ENCODE data around the gene SLC25A24. TPM values are rescaled to one million over a fixed set of nuclear protein-coding genes. Genes with fewer than 3 reads are reported as not detected.
"Not testable (repeated sequence)": the region's sequence is repeated elsewhere in the genome, so short reads cannot be mapped to it uniquely, and the experiment has no call there.

Gene SLC25A24
- total and polyA plus RNA-seq, 4 donors: 1.3 to 8.6 (median 3.0) TPM

DNA sequence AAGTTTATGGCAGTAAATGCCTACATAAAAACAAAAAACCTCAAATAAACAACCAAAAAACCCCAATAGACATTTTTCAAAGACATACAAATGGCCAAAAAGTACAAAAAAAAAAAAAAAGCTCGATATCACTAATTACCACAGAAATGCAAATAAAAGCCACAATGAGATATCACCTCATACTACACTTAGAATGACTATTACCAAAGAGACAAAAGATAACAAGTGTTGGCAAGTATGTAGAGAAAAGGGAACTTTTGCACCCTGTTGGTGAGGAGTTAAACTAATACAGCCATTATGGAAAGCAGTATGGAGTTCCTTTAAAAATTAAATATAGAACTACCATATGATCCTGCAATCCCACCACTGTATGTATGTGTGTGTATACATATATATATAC lies 21.1 kb downstream of the SLC25A24 start:
- Histone ChIP-seq H3K27ac (ENCODE audit: low read depth in 1 of 2, low read length in 2 of 2) (no peak overlapping the region), H3K9ac (ENCODE audit: low read depth in 1 of 2, low read length in 2 of 2) (no peak overlapping the region), H3K27me3 (ENCODE audit: control insufficient read depth in 4 of 4, insufficient read depth in 4 of 4, low read length in 3 of 4) (no peaks in the 10 kb centered on the region), H3K4me1 (ENCODE audit: control insufficient read depth in 4 of 4, insufficient read depth in 4 of 4, low read length in 3 of 4) (no peaks in the 10 kb centered on the region), H3K36me3 (ENCODE audit: control insufficient read depth in 4 of 4, insufficient read depth in 3 of 4, low read depth in 1 of 4, low read length in 3 of 4) (peaks cover 0 to 5% (median 0%) of the 10 kb centered on the region in 4 donors), H3K9me3 (ENCODE audit: control insufficient read depth in 4 of 4, low read length in 3 of 4) (peaks cover 0 to 8% (median 3%) of the 10 kb centered on the region in 4 donors), H3K4me3 (ENCODE audit: low read depth in 1 of 3, low read length in 3 of 3) (no peak overlapping the region)
- no peak for DNase-seq (ENCODE audit: low spot score)
- 85% methylated on average over 1 of the region's 1 CpG for WGBS
- TF ChIP-seq TAF1 (conservative IDR thresholded peaks at IDR 0.05) (no peak), SP1 (IDR thresholded peaks at IDR 0.05) (no peak), JUND (IDR thresholded peaks at IDR 0.05) (no peak)

DNA sequence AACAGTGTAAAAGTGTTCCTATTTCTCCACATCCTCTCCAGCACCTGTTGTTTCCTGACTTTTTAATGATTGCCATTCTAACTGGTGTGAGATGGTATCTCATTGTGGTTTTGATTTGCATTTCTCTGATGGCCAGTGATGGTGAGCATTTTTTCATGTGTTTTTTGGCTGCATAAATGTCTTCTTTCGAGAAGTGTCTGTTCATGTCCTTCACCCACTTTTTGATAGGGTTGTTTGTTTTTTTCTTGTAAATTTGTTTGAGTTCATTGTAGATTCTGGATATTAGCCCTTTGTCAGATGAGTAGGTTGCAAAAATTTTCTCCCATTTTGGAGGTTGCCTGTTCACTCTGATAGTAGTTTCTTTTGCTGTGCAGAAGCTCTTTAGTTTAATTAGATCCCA lies 37.7 kb downstream of the SLC25A24 start:
- not testable (repeated sequence) for DNase-seq (ENCODE audit: low spot score)
- no CpG with 5 or more reads among the region's 1 CpG for WGBS

DNA sequence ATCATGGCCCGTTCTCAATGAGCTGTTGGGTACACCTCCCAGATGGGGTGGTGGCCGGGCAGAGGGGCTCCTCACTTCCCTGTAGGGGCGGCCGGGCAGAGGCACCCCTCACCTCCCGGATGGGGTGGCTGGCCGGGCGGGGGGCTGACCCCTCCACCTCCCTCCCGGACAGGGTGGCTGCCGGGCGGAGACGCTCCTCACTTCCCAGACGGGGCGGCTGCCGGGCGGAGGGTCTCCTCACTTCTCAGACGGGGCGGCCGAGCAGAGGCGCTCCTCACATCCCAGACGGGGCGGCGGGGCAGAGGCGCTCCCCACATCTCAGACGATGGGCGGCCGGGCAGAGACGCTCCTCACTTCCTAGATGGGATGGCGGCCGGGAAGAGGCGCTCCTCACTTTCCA lies 40.2 kb downstream of the SLC25A24 start:
- H3K9me3 ChIP-seq (ENCODE audit: control insufficient read depth in 4 of 4, low read length in 3 of 4); H3K4me3 ChIP-seq (ENCODE audit: low read depth in 1 of 3, low read length in 3 of 3); DNase-seq (ENCODE audit: low spot score); H3K36me3 ChIP-seq (ENCODE audit: control insufficient read depth in 4 of 4, insufficient read depth in 3 of 4, low read depth in 1 of 4, low read length in 3 of 4); H3K4me1 ChIP-seq (ENCODE audit: control insufficient read depth in 4 of 4, insufficient read depth in 4 of 4, low read length in 3 of 4); H3K9ac ChIP-seq (ENCODE audit: low read depth in 1 of 2, low read length in 2 of 2); H3K27ac ChIP-seq (ENCODE audit: low read depth in 1 of 2, low read length in 2 of 2); H3K27me3 ChIP-seq (ENCODE audit: control insufficient read depth in 4 of 4, insufficient read depth in 4 of 4, low read length in 3 of 4): not testable (repeated sequence)
- WGBS: 96% methylated on average over 23 of the region's 30 CpGs

More for the DNA sequence above, 37.7 kb downstream of the SLC25A24 start:
- H3K4me3 ChIP-seq (ENCODE audit: low read depth in 1 of 3, low read length in 3 of 3); H3K9me3 ChIP-seq (ENCODE audit: control insufficient read depth in 4 of 4, low read length in 3 of 4); H3K27me3 ChIP-seq (ENCODE audit: control insufficient read depth in 4 of 4, insufficient read depth in 4 of 4, low read length in 3 of 4); H3K4me1 ChIP-seq (ENCODE audit: control insufficient read depth in 4 of 4, insufficient read depth in 4 of 4, low read length in 3 of 4); H3K36me3 ChIP-seq (ENCODE audit: control insufficient read depth in 4 of 4, insufficient read depth in 3 of 4, low read depth in 1 of 4, low read length in 3 of 4); H3K27ac ChIP-seq (ENCODE audit: low read depth in 1 of 2, low read length in 2 of 2); H3K9ac ChIP-seq (ENCODE audit: low read depth in 1 of 2, low read length in 2 of 2): not testable (repeated sequence)

DNA sequence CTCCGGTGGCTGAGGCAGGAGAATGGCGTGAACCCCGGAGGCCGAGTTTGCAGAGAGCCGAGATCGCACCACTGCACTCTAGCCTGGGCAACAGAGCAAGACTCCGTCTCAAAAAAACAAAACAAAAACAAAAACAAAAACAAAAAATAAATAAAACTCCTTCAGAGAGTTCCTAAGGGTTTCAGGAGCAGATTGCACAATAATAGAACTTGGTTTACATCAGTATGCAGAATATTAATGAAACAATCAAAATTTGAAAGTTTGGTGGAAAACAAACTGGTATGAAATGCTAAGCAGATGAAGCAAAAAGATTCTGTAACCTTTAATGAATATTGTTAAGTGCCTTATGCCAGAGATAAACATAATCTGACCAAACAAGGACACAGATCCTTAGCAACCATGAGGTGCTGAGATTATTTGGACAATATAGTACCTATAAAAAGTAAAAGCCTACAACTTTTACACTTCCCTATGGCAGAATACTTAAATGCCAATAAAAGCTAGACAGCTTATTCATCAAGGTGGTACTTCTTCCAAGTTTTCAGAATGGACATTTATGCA lies 41.2 kb downstream of the SLC25A24 start:
- H3K4me1 ChIP-seq (ENCODE audit: control insufficient read depth in 4 of 4, insufficient read depth in 4 of 4, low read length in 3 of 4): no peaks in the 10 kb centered on the region
- no peaks in the 10 kb centered on the region for H3K27me3 ChIP-seq (ENCODE audit: control insufficient read depth in 4 of 4, insufficient read depth in 4 of 4, low read length in 3 of 4)
- H3K36me3 ChIP-seq (ENCODE audit: control insufficient read depth in 4 of 4, insufficient read depth in 3 of 4, low read depth in 1 of 4, low read length in 3 of 4): no peaks in the 10 kb centered on the region
- H3K9ac ChIP-seq (ENCODE audit: low read depth in 1 of 2, low read length in 2 of 2): no peak overlapping the region
- WGBS: 91% methylated on average over 7 of the region's 7 CpGs
- H3K4me3 ChIP-seq (ENCODE audit: low read depth in 1 of 3, low read length in 3 of 3): no peak overlapping the region
- DNase-seq (ENCODE audit: low spot score): no peak
- no peak overlapping the region for H3K27ac ChIP-seq (ENCODE audit: low read depth in 1 of 2, low read length in 2 of 2)
- H3K9me3 ChIP-seq (ENCODE audit: control insufficient read depth in 4 of 4, low read length in 3 of 4): no peaks in the 10 kb centered on the region
- TF ChIP-seq FOXA1 (IDR thresholded peaks at IDR 0.05) (no peak), YY1 (IDR thresholded peaks at IDR 0.05) (no peak), HNF4A (conservative IDR thresholded peaks at IDR 0.05) (no peak), EGR1 (IDR thresholded peaks at IDR 0.05; ENCODE audit: low read depth in 2 of 2) (no peak), GABPA (IDR thresholded peaks at IDR 0.05 in 1 of 2, conservative IDR thresholded peaks at IDR 0.05 in 1 of 2) (no peak), NR2F2 (IDR thresholded peaks at IDR 0.05) (no peak), TAF1 (conservative IDR thresholded peaks at IDR 0.05) (no peak), RXRA (IDR thresholded peaks at IDR 0.05) (no peak), SP1 (IDR thresholded peaks at IDR 0.05) (no peak), JUND (IDR thresholded peaks at IDR 0.05) (no peak), RAD21 (IDR thresholded peaks at IDR 0.05) (no peak), FOXA2 (IDR thresholded peaks at IDR 0.05) (no peak)
- TF ChIP-seq, protein P1, sequence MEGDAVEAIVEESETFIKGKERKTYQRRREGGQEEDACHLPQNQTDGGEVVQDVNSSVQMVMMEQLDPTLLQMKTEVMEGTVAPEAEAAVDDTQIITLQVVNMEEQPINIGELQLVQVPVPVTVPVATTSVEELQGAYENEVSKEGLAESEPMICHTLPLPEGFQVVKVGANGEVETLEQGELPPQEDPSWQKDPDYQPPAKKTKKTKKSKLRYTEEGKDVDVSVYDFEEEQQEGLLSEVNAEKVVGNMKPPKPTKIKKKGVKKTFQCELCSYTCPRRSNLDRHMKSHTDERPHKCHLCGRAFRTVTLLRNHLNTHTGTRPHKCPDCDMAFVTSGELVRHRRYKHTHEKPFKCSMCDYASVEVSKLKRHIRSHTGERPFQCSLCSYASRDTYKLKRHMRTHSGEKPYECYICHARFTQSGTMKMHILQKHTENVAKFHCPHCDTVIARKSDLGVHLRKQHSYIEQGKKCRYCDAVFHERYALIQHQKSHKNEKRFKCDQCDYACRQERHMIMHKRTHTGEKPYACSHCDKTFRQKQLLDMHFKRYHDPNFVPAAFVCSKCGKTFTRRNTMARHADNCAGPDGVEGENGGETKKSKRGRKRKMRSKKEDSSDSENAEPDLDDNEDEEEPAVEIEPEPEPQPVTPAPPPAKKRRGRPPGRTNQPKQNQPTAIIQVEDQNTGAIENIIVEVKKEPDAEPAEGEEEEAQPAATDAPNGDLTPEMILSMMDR (IDR thresholded peaks at IDR 0.05; ENCODE audit: low read depth, low read length, missing input control): no peak
- TF ChIP-seq, protein P2, sequence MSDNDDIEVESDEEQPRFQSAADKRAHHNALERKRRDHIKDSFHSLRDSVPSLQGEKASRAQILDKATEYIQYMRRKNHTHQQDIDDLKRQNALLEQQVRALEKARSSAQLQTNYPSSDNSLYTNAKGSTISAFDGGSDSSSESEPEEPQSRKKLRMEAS (IDR thresholded peaks at IDR 0.05): no peak
- TF ChIP-seq, protein P3, sequence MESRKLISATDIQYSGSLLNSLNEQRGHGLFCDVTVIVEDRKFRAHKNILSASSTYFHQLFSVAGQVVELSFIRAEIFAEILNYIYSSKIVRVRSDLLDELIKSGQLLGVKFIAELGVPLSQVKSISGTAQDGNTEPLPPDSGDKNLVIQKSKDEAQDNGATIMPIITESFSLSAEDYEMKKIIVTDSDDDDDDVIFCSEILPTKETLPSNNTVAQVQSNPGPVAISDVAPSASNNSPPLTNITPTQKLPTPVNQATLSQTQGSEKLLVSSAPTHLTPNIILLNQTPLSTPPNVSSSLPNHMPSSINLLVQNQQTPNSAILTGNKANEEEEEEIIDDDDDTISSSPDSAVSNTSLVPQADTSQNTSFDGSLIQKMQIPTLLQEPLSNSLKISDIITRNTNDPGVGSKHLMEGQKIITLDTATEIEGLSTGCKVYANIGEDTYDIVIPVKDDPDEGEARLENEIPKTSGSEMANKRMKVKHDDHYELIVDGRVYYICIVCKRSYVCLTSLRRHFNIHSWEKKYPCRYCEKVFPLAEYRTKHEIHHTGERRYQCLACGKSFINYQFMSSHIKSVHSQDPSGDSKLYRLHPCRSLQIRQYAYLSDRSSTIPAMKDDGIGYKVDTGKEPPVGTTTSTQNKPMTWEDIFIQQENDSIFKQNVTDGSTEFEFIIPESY (IDR thresholded peaks at IDR 0.05): no peak
- TF ChIP-seq, protein P4, sequence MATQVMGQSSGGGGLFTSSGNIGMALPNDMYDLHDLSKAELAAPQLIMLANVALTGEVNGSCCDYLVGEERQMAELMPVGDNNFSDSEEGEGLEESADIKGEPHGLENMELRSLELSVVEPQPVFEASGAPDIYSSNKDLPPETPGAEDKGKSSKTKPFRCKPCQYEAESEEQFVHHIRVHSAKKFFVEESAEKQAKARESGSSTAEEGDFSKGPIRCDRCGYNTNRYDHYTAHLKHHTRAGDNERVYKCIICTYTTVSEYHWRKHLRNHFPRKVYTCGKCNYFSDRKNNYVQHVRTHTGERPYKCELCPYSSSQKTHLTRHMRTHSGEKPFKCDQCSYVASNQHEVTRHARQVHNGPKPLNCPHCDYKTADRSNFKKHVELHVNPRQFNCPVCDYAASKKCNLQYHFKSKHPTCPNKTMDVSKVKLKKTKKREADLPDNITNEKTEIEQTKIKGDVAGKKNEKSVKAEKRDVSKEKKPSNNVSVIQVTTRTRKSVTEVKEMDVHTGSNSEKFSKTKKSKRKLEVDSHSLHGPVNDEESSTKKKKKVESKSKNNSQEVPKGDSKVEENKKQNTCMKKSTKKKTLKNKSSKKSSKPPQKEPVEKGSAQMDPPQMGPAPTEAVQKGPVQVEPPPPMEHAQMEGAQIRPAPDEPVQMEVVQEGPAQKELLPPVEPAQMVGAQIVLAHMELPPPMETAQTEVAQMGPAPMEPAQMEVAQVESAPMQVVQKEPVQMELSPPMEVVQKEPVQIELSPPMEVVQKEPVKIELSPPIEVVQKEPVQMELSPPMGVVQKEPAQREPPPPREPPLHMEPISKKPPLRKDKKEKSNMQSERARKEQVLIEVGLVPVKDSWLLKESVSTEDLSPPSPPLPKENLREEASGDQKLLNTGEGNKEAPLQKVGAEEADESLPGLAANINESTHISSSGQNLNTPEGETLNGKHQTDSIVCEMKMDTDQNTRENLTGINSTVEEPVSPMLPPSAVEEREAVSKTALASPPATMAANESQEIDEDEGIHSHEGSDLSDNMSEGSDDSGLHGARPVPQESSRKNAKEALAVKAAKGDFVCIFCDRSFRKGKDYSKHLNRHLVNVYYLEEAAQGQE (IDR thresholded peaks at IDR 0.05): no peak
- TF ChIP-seq, protein P5, sequence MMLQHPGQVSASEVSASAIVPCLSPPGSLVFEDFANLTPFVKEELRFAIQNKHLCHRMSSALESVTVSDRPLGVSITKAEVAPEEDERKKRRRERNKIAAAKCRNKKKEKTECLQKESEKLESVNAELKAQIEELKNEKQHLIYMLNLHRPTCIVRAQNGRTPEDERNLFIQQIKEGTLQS (IDR thresholded peaks at IDR 0.05): no peak

All from liver (tissue), 9 donors.